Vagina (tissue), 2 donors: ENCODE measurements around the gene SPTBN1.
A peak's percentile ranks its signal among the peaks of the same experiment; 100 is the strongest.

ENCODE experiments used
- POLR2A ChIP-seq, 2 donors: fragments of 450-650 bp; IDR thresholded peaks; one replicate each; pipeline ENCODE4 v1.6.1; 2017; ENCODE audit warnings: antibody characterized with exemption in 2 of 2, mild to moderate bottlenecking in 2 of 2, moderate library complexity in 2 of 2
- POLR2AphosphoS5 ChIP-seq, 2 donors: sonication (generic); formaldehyde crosslinking; IDR thresholded peaks; one replicate each; pipeline ENCODE4 v1.9.0; 2017; ENCODE audit warnings: antibody characterized with exemption in 2 of 2, mild to moderate bottlenecking in 2 of 2, low read depth in 1 of 2; ENCODE audit not compliant: insufficient read depth in 1 of 2
- TF ChIP-seq, protein P1 (sequence below), 3 experiments: fragments of 450-650 bp in 2 of 3; fragments of 200-600 bp in 1 of 3; sonication (generic) in 1 of 3; IDR thresholded peaks; one replicate each; pipeline ENCODE4 v1.5.1; 2017 to 2019; ENCODE audit warnings: antibody characterized with exemption in 3 of 3, mild to moderate bottlenecking in 2 of 3, moderate library complexity in 2 of 3

DNA sequence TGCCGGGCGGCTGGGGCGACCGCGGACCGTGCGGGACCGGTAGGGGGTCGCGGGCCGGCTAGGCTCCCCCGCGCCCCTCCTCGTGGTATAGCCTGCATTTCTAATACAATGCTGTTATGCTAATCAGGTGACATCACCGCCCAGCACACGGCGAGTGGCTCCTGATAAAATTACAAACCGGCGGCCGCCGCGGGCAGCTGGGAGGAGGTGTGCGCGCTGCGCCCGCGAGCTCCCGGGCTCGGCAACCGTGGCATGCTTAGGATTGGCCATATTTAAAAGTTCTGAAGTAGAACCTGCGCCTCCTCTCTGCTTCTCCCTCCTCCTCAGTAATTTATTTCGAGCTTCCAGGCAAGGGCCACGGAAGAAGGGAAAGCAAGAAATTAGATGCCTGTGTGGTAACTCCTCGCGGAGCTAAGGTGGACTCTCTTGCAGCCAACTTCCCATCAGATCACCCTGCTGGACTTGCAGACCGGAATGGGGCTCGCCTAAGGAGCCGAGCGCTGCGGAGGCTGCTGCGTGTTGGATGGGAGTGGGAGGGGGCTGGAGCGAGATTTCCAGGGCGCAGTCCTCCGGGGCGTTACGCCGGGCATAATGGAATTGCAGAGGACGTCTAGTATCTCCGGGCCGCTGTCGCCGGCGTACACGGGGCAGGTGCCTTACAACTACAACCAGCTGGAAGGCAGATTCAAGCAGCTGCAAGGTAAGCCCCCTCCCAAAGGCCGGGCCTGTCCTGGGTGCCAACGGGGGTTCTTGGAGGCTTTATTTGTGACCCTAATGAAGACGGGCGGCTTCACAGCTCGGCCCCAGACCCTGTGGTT is 102.3 kb downstream of the SPTBN1 start:
- TF ChIP-seq, protein P1, sequence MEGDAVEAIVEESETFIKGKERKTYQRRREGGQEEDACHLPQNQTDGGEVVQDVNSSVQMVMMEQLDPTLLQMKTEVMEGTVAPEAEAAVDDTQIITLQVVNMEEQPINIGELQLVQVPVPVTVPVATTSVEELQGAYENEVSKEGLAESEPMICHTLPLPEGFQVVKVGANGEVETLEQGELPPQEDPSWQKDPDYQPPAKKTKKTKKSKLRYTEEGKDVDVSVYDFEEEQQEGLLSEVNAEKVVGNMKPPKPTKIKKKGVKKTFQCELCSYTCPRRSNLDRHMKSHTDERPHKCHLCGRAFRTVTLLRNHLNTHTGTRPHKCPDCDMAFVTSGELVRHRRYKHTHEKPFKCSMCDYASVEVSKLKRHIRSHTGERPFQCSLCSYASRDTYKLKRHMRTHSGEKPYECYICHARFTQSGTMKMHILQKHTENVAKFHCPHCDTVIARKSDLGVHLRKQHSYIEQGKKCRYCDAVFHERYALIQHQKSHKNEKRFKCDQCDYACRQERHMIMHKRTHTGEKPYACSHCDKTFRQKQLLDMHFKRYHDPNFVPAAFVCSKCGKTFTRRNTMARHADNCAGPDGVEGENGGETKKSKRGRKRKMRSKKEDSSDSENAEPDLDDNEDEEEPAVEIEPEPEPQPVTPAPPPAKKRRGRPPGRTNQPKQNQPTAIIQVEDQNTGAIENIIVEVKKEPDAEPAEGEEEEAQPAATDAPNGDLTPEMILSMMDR (IDR thresholded peaks at IDR 0.05) = no peak
- TF ChIP-seq POLR2A (IDR thresholded peaks at IDR 0.05) = peak in 1 of 2 donors; percentile 11
- peak in 1 of 2 donors; percentile 73 for TF ChIP-seq POLR2AphosphoS5 (IDR thresholded peaks at IDR 0.05; ENCODE audit: insufficient read depth in 1 of 2, low read depth in 1 of 2)
